HG02973 (cell line): ENCODE results near the gene MXD4.
"Not testable (repeated sequence)": the region's sequence is repeated elsewhere in the genome, so short reads cannot be mapped to it uniquely, and the experiment has no call there.

Source experiments
- ATAC-seq: cut with Tn5 transposase; IDR thresholded peaks from one replicate; pipeline ENCODE4 v1.9.1; 2021; ENCODE audit warnings: moderate library complexity; ENCODE audit not compliant: unreplicated experiment

Gene MXD4

DNA sequence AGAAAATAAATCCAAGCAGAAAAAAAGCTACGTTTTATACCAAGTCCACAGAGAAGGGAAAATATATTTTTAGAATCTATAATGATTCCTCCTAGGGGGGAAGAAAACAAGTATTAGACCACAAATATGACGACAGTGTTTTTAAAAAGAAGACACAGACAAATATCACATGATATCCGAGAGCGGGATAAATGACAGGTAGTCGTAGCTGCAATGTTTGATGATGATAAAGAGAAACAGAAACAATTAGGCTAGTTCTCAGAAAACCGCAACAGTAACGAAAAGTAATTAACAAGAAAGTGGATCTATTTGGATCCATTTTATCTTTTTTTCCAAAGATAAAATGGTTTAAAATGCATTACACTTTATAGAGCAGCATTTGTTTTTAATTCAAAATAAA, 20.9 kb downstream of the MXD4 start:
- no peak for ATAC-seq

DNA sequence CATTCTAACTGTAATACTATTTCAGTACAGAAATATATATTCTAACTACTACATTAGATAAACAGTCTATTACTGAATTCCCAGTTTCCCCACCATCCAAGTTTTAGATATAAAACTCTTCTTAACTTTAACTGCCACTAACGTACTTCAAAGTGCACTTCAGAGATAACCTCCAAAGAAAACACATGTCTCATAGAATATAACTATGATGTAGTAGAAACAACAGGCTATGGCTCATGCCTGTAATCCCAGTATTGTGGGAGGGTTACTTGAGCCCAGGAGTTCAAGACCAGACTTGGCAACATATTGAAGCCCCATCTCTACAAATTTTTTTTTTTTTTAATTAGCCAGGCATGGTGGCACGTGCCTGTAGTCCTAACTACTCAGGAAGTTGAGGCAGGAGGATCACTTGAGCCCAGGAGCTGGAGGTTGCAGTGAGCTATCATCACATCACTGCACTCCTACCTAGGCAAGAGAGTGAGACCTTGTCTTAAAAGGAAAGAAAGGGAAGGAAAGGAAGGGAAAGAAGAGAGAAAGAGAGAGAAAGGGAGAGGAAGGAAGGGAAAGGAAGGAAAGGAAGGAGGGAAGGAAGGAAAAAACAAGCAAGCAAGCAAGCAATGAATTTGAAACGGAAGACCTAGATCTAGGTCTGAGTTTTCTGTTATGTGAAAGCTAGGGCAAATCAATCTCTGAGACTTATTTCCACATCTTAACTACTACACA, 24.8 kb downstream of the MXD4 start:
- no peak for ATAC-seq

DNA sequence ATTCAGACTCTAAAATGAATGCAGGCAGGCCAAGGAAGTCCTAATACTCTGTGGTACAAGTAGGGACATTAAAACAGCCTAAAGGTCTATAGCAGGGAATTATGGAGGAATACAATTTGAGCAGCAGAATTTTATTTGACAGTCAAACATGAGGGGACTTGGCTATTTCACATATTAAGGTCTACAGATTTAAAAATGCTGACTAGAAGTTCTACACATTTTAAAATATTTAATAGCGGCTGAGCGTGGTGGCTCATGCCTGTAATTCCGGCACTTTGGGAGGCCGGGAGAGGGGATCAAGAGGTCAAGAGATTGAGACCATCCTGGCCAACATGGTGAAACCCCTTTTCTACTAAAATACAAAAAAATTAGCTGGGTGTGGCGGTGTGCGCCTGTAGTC, 30.8 kb downstream of the MXD4 start:
- ATAC-seq, result no peak

DNA sequence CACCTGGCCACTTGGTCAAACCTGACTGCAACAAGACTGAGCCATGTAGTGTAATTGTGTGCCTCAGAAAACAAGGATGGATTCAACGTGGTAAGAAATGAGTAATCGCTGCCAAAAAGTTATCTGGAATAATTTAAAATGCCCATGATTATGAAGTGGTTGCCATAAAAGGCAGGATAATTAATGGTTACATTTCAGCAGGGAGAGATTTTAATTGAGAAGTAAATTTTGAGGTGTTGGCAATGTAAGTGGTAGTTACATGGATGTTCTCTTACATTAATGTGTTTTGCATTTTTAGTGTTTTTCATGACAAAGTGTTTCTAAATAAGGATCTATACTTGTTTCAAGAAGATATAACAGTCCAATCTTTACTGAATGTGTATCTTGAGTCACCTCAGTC, 35.6 kb downstream of the MXD4 start:
- no peak for ATAC-seq

DNA sequence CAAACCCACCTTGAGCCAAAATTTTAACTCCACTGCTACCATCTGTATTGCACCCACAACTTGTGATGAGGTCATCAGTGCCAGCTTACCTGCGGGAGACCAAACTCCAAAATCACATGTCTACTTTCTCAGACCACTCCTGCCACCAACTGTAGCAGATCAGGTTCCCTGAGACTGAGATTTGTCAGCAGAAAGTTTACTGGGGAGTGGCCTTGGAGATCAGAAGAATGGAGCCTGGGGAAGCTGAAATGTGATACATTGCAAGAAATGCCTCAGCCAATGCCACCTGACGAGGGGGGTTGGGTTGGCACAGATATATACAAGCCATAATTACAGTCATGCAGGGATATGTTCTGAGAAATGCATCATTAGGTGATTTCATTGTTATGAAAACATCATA, 39.1 kb downstream of the MXD4 start:
- ATAC-seq, result no peak

DNA sequence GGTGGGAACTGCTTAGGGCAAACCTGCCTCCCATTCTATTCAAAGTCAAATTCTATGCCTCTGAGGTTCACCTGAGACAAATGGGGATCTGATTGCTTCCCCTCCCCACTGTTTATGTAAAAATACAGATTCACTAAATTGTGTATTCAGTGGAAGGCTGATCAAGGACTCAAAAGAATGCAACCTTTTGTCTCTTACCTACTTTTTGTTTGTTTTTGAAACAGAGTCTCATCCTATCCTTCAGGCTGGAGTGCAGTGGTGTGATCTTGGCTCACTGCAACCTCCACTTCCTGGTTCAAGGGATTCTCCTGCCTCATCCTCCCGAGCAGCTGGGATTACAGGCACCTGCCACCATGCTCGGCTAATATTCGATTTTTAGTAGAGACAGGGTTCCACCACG, 40.5 kb downstream of the MXD4 start:
- not testable (repeated sequence) for ATAC-seq

DNA sequence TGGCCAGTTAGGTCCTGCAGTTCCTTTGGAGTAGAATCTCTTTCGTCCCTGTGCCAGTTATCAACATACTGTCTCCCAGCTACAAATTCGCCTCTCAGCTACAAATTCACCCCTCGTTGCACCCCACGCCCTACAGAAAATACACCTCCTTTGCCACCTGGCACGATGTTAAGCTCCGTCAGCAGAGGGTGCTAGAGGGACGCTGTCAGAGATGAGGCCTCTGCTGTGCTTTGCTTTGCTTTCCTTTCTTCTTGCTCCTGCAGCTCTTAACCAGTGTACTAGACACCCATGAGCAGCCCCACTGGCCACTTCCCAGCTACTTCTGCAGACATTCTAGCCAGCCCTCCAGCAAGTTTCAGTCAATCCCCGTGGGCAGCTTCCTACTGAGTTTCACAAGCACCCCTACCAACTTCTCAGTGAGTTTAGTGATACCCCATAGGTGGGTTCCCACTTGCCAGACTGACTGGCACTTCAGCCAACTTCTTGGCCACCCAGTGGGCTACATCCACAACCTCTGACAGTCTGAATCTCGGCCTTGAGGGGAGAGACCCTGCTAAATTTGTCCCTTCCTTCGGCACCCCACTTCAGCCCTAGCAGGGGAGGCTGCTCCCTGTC, 41.8 kb downstream of the MXD4 start:
- ATAC-seq, result no peak

DNA sequence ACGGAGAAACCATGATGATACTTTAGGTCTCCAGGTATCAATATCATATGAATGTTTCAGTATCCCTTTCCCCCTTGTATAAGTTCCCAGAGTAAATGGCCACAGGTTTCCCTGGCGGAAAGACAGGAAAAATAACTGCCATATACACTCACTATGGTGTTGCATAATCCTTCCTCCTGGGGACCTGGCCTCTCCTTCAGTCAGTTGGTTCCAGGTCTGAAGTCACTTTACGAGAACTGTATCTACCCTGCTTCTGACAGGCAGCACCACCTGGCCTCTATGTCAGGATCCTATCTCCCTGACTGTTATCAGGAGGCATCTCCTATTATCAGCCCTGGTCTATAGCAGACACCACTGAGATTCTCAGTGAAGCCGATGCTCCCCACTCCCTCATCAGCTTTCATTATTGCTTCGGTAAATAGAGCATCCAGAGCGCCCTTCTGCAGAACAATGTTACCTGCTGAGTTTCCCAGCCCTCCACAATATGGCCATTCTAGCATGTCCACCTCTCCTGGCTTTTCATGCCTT, 42.6 kb downstream of the MXD4 start:
- ATAC-seq, result no peak

DNA sequence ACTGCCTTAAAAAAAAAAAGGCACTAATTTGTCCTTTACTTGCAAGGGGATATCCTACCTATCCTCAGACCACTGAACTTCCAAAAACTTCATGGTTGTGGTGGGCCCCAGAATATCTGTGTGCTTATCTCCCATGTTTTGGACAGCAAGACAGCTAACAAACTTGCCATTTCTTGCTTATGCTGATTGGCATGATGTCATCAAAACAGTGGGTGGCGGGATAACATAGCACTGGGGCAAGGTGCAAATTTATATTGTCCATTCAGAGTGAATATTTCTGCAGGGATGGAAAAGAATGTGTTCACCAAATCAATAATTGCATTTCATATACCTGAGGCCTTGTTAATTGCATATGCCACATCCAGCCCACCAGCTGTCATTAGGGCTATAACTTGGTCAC, 43.5 kb downstream of the MXD4 start:
- ATAC-seq, result no peak

DNA sequence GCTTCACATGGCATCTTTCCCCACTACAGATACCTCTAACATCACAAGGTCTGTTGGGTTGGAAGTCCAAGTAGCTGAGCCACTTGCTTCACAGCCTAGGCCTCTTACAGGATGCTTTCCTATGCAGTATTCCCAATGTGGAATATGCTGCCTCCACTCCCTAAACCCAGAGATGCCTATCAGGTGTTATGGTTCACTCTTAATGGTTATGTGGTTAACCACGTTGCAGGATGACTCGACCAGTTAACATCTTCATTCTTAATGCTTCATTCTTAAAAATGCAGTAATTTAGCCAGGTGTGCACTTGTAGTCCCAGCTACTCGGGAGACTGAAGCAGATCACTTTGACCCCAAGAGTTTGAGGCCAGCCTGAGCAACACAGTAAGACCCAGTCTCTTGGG, 44.2 kb downstream of the MXD4 start:
- no peak for ATAC-seq

DNA sequence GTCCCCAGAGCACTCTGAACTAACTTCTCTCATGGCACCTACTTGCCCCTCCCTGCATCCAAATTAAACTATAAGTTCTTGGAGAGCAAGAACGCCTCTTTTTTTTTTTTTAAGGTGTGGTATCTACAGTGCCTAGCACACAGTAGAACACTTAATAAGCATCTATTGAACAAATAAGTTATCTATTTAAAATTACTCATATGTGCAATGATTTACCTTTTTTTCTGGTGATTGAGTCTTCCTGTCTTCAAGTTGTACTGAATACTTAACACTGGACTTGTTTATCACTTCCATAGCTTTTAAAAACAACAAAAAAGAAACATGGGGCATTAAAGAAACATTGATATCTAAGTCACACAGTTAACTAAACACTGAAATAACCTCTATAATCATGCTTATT, 49.1 kb downstream of the MXD4 start:
- ATAC-seq, result no peak

DNA sequence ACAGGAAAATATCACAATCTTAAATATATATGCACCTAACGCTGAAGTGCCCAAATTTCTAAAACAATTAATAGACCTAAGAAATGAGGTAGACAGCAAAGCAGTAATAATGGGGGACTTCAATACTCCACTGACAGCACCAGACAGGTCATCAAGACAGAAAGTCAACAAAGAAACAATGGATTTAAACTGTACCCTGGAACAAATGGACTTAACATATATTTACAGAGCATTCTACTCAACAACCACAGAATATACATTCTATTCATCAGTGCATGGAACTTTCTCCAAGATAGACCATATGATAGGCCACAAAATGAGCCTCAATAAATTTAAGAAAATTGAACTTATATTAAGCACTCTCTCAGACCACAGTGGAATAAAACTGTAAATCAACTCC, 59.1 kb downstream of the MXD4 start:
- not testable (repeated sequence) for ATAC-seq
